CD4-positive, alpha-beta T cell (primary cell): Measurements from ENCODE around the gene LPCAT1. TPM values are rescaled to one million over a fixed set of nuclear protein-coding genes. Genes with fewer than 3 reads are reported as not detected.

Experiments used
- ATAC-seq: fragments of 200-7000 bp; cut with Tn5 transposase; one replicate; pipeline ENCODE4 v1.10.0; 2022; ENCODE audit warnings: mild to moderate bottlenecking; ENCODE audit not compliant: poor library complexity
- CTCF ChIA-PET: fragments of 350-600 bp; sonication (Branson Sonifier 250); formaldehyde crosslinking; loops from one replicate; lab custom pipeline; 2021; ENCODE audit warnings: antibody characterized with exemption, inconsistent platforms; lab: Charles Lee
- POLR2A ChIA-PET: fragments of 350-600 bp; sonication (Branson Sonifier 250); formaldehyde crosslinking; loops from one replicate; lab custom pipeline; 2021; ENCODE audit warnings: antibody characterized with exemption, inconsistent platforms; lab: Charles Lee
- DNase-seq, 14 experiments: peaks; one replicate each; pipeline ENCODE4 v3.0.0-alpha.2; 2013 to 2020; ENCODE audit warnings: mixed read lengths in 2 of 14
- H3K27ac ChIP-seq, 2 donors: one replicate each; pipeline versions ENCODE4 v1.5.1 to v1.7.0; 2013; ENCODE audit warnings: low read length in 2 of 2, low read depth in 1 of 2, mild to moderate bottlenecking in 1 of 2
- H3K27me3 ChIP-seq, 2 experiments: 1 replicate in 1 of 2; 2 replicates in 1 of 2; pipeline versions ENCODE4 v1.6.1 to v1.7.0; 2013; ENCODE audit warnings: low read length in 2 of 2, control low read depth in 1 of 2, mild to moderate bottlenecking in 1 of 2, moderate library complexity in 1 of 2; ENCODE audit not compliant: insufficient read depth in 2 of 2, control insufficient read depth in 1 of 2
- H3K36me3 ChIP-seq: one replicate; pipeline ENCODE4 v1.6.1; 2013; ENCODE audit warnings: low read length, control low read depth; ENCODE audit not compliant: insufficient read depth
- H3K4me1 ChIP-seq: one replicate; pipeline ENCODE4 v1.6.1; 2013; ENCODE audit warnings: low read length, control low read depth; ENCODE audit not compliant: insufficient read depth
- H3K4me3 ChIP-seq: one replicate; pipeline ENCODE4 v1.5.1; 2013; ENCODE audit warnings: mild to moderate bottlenecking, low read length, moderate library complexity
- H3K9me3 ChIP-seq, 2 experiments: 1 replicate in 1 of 2; 2 replicates in 1 of 2; pipeline versions ENCODE4 v1.6.1 to v1.7.0; 2013; ENCODE audit warnings: low read length in 2 of 2, mild to moderate bottlenecking in 2 of 2, control low read depth in 1 of 2, moderate library complexity in 1 of 2; ENCODE audit not compliant: control insufficient read depth in 1 of 2, insufficient read depth in 1 of 2
- H3K27ac Mint-ChIP-seq: one replicate; pipeline ENCODE4 v1.8.0; 2020; ENCODE audit warnings: mixed read lengths
- H3K27me3 Mint-ChIP-seq: one replicate; pipeline ENCODE4 v1.8.0; 2021; ENCODE audit warnings: mixed read lengths
- H3K36me3 Mint-ChIP-seq: one replicate; pipeline ENCODE4 v1.8.0; 2021; ENCODE audit warnings: low read depth, mixed read lengths
- H3K4me1 Mint-ChIP-seq: one replicate; pipeline ENCODE4 v1.8.0; 2021; ENCODE audit warnings: low read depth, mixed read lengths
- H3K4me3 Mint-ChIP-seq: one replicate; pipeline ENCODE4 v1.8.0; 2020; ENCODE audit warnings: mild to moderate bottlenecking, mixed read lengths
- H3K9me3 Mint-ChIP-seq: one replicate; pipeline ENCODE4 v1.8.0; 2020; ENCODE audit warnings: mixed read lengths
- CTCF ChIP-seq: fragments of 200-600 bp; IDR thresholded peaks from one replicate; pipeline ENCODE4 v1.8.0; 2022; ENCODE audit warnings: antibody characterized with exemption, mild to moderate bottlenecking
- intact Hi-C, 2 experiments: fragments of 100-400 bp; cut with DNase I in 1 of 2; cut with micrococcal nuclease in 1 of 2; formaldehyde crosslinking; loops; one replicate each; pipeline versions ENCODE4 v1.15.1 to v1.9.0; 2023 to 2025; cut with DNase I, micrococcal nuclease
- total RNA-seq, 174 experiments: library from RNA in 2 of 174; stranded (reverse) in 2 of 174; gene quantifications; one replicate each; pipeline ENCODE4 v1.2.3 and lab custom pipeline; 2021 to 2026

The LPCAT1 gene
- total RNA-seq, 2 experiments from 2014 or later: 20.4 to 21.2 TPM

- intact Hi-C loops: loop anchor here in 1 of 2 experiments (5.0 kb wide), 1 partner anchor 84 kb away; no protein-coding TSS in a partner anchor
Measured at GRCh38 chr5:1466631-1467265, 57.0 kb downstream of the LPCAT1 start.

GRCh38 chr5:1465966-1466471 is 57.7 kb downstream of the LPCAT1 start:
- intact Hi-C loops: loop anchor here in 1 of 2 experiments (5.0 kb wide), 1 partner anchor 84 kb away; no protein-coding TSS in a partner anchor
- no peaks in the 10 kb centered on the region for H3K4me1 ChIP-seq
- no peak overlapping the region for H3K4me3 ChIP-seq
- ChIA-PET CTCF (no interaction called here), POLR2A (no interaction called here)
- peaks cover 40% of the 10 kb centered on the region for H3K36me3 ChIP-seq
- no peak overlapping the region for H3K27ac Mint-ChIP-seq
- no peaks in the 10 kb centered on the region for H3K9me3 Mint-ChIP-seq
- H3K36me3 Mint-ChIP-seq: peaks cover 29% of the 10 kb centered on the region
- no peaks in the 10 kb centered on the region for H3K27me3 Mint-ChIP-seq
- H3K9me3 ChIP-seq: peaks cover 0 to 15% of the 10 kb centered on the region in 2 experiments
- TF ChIP-seq CTCF: no peak
- H3K27me3 ChIP-seq: no peaks in the 10 kb centered on the region
- H3K4me3 Mint-ChIP-seq: no peak overlapping the region
- peak in 1 of 14 experiments; percentile 17 for DNase-seq
- H3K27ac ChIP-seq: no peak overlapping the region
- no peak for ATAC-seq
- H3K4me1 Mint-ChIP-seq: no peaks in the 10 kb centered on the region

More at GRCh38 chr5:1466631-1467265, 57.0 kb downstream of the LPCAT1 start:
- no peaks in the 10 kb centered on the region for H3K27me3 Mint-ChIP-seq
- H3K4me1 ChIP-seq: no peaks in the 10 kb centered on the region
- DNase-seq: peak in 2 of 14 experiments; percentile 18 to 30
- no peaks in the 10 kb centered on the region for H3K4me1 Mint-ChIP-seq
- no peak overlapping the region for H3K27ac ChIP-seq
- ATAC-seq: no peak
- no peak for TF ChIP-seq CTCF
- no peak overlapping the region for H3K4me3 Mint-ChIP-seq
- CTCF ChIA-PET: no interaction called here
- no peak overlapping the region for H3K4me3 ChIP-seq
- peaks cover 0 to 15% of the 10 kb centered on the region in 2 experiments for H3K9me3 ChIP-seq
- H3K9me3 Mint-ChIP-seq: no peaks in the 10 kb centered on the region
- H3K27me3 ChIP-seq: no peaks in the 10 kb centered on the region
- POLR2A ChIA-PET: no interaction called here
- H3K36me3 ChIP-seq: peaks cover 40% of the 10 kb centered on the region
- H3K36me3 Mint-ChIP-seq: peaks cover 28% of the 10 kb centered on the region
- H3K27ac Mint-ChIP-seq: no peak overlapping the region

GRCh38 chr5:1465117-1465516 is 58.6 kb downstream of the LPCAT1 start:
- peaks cover 34% of the 10 kb centered on the region for H3K36me3 ChIP-seq
- TF ChIP-seq CTCF: no peak
- ATAC-seq (no peak), DNase-seq (no peak)
- Mint-ChIP-seq H3K4me1 (no peaks in the 10 kb centered on the region), H3K36me3 (peaks cover 34% of the 10 kb centered on the region), H3K9me3 (no peaks in the 10 kb centered on the region), H3K27me3 (no peaks in the 10 kb centered on the region), H3K4me3 (no peak overlapping the region), H3K27ac (no peak overlapping the region)
- ChIA-PET POLR2A (no interaction called here), CTCF (no interaction called here)
- intact Hi-C loops: loop anchor here in 1 of 2 experiments (5.0 kb wide), 1 partner anchor 83 kb away; no protein-coding TSS in a partner anchor
- peaks cover 0 to 15% of the 10 kb centered on the region in 2 experiments for H3K9me3 ChIP-seq
- no peaks in the 10 kb centered on the region for H3K4me1 ChIP-seq
- no peaks in the 10 kb centered on the region for H3K27me3 ChIP-seq
- H3K27ac ChIP-seq: no peak overlapping the region
- H3K4me3 ChIP-seq: no peak overlapping the region
